ENCODE measurements around the gene PRPF38B.

PRPF38B gene

DNA sequence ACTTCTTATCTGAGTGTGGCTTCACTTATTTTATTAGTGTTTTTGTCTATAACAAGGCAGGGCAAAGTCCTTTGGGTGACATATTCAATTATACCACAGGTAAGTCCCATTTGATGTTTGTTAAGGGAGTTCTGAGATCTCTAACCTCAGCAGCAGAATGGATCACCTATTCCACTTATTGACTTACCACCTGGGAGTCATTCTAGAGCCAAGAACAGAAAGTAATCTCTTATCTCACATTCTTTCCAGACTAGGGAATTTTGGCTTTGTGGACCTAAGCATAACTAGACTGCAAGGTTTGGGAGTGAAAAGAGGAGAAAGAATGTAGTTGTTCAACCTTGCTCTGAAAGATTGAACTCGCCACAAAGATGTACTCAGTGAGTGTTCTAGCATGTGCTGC lies 33.8 kb downstream of the PRPF38B start:
- TF ChIP-seq, protein P1, sequence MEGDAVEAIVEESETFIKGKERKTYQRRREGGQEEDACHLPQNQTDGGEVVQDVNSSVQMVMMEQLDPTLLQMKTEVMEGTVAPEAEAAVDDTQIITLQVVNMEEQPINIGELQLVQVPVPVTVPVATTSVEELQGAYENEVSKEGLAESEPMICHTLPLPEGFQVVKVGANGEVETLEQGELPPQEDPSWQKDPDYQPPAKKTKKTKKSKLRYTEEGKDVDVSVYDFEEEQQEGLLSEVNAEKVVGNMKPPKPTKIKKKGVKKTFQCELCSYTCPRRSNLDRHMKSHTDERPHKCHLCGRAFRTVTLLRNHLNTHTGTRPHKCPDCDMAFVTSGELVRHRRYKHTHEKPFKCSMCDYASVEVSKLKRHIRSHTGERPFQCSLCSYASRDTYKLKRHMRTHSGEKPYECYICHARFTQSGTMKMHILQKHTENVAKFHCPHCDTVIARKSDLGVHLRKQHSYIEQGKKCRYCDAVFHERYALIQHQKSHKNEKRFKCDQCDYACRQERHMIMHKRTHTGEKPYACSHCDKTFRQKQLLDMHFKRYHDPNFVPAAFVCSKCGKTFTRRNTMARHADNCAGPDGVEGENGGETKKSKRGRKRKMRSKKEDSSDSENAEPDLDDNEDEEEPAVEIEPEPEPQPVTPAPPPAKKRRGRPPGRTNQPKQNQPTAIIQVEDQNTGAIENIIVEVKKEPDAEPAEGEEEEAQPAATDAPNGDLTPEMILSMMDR (IDR thresholded peaks at IDR 0.05; ENCODE audit: insufficient read depth, low read length, missing control alignments), result no peak
- DNase-seq (ENCODE audit: low read depth, low spot score), result no peak
- H3K4me3 ChIP-seq (ENCODE audit: low read depth, low read length), result no peak overlapping the region
- POLR2A ChIA-PET, result no interaction called here
- CTCF ChIA-PET, result no interaction called here

DNA sequence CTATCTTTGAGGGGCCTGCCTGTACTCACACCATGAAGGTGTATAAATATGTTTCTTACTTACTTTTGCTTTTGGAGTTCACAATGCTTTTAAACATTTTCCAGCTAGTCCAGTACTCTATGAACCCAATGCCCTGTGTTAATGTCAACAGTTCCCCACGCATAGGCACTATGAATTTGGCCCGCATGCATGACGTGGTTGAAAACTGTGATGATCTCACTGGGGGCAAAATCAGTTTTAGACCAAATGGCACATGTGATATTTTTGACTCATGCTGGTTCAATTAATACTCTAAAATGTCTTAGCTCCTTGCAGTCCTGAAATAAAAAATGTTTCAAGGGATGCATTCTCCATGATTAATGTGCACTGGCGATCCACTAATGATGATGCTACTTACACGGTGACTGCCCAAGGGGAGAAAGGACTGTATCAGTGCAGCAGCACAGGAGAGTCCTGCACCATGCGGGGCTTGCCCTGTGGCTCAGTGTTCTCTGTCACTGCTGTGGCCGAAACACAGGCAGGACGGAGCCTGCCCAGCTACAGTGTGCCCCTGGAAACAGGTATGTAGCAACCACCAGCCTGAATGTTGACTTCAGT lies 36.3 kb downstream of the PRPF38B start:
- no peak overlapping the region for H3K4me3 ChIP-seq (ENCODE audit: low read depth, low read length)
- TF ChIP-seq, protein P1 (IDR thresholded peaks at IDR 0.05; ENCODE audit: insufficient read depth, low read length, missing control alignments), result no peak
- CTCF ChIA-PET, result interaction anchor here (1.0 kb wide), 1 partner anchor 12 kb away, joined by 3 read pairs; no protein-coding TSS in a partner anchor
- POLR2A ChIA-PET, result no interaction called here
- no peak for DNase-seq (ENCODE audit: low read depth, low spot score)

GRCh38 chr1:108729481-108729880 lies 37.4 kb downstream of the PRPF38B start:
- no peak overlapping the region for H3K4me3 ChIP-seq (ENCODE audit: low read depth, low read length)
- no peak for DNase-seq (ENCODE audit: low read depth, low spot score)
- CTCF ChIA-PET, result interaction anchor here (1.2 kb wide), 1 partner anchor 16 kb away, joined by 3 read pairs; no protein-coding TSS in a partner anchor
- POLR2A ChIA-PET, result interaction anchor here (0.6 kb wide), 1 partner anchor 38 kb away, joined by 3 read pairs; the partner anchor contains the start of gene PRPF38B
- TF ChIP-seq, protein P1 (IDR thresholded peaks at IDR 0.05; ENCODE audit: insufficient read depth, low read length, missing control alignments), result no peak

DNA sequence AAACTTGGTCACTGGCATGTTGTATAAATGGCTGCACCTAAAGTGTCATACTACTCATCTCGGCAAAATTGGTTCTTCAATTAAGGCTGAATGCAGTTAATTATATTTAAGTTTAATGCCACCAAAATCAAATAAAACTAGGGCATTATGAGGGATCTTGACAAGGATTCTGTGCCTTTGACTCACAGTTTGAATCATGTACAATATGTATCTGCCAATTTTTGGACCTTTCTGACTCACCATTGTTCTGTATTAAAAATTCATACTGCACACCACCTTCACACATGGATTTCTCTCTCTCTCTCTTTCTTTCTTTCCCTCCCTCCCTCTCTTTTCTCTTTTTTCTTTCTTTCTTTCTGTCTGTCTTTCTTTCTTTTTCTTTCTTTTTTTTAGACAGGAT lies 40.3 kb downstream of the PRPF38B start:
- no peak overlapping the region for H3K4me3 ChIP-seq (ENCODE audit: low read depth, low read length)
- CTCF ChIA-PET, result interaction anchor here (0.7 kb wide), 1 partner anchor 9 kb away, joined by 3 read pairs; no protein-coding TSS in a partner anchor
- no peak for DNase-seq (ENCODE audit: low read depth, low spot score)
- POLR2A ChIA-PET, result no interaction called here
- TF ChIP-seq, protein P1 (IDR thresholded peaks at IDR 0.05; ENCODE audit: insufficient read depth, low read length, missing control alignments), result no peak

DNA sequence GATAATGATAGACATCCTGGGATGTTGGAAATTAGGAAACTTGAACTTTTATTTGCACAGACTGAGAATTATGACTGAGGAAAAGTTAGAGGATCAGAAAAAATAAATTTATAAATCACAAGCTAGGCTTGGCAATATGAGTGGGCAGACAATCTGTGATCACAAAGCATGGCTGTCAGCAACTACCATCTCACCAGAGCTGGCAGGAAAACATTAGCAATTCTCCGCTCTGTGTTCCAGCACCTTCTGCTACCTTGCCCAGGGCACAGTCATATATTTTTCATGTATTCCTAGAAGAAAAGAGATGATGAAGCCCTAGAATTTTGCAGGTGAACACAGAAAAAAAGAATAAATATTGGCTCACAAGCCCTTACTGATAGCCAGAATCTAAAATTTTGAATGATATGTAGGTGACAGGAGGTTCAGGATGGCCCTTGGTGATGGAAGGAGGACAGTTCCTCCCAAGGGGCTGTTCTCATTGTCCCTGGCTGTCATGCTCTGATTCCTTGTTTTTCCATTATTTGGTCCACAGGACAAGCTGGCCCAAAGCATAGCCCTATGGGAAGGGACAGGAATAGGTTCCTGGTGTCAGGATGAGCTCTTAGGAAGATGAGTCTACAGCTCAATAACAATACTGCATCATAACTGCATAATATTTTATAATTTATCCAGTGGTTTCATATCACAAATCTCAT lies 42.2 kb downstream of the PRPF38B start:
- ChIA-PET POLR2A (no interaction called here), CTCF (interaction anchor here (0.9 to 2.2 kb wide), 4 partner anchors 10 to 20 kb away, joined by 3 to 7 read pairs (median 4); no protein-coding TSS in a partner anchor)
- H3K4me3 ChIP-seq (ENCODE audit: low read depth, low read length), result no peak overlapping the region
- no peak for DNase-seq (ENCODE audit: low read depth, low spot score)
- TF ChIP-seq, protein P1 (IDR thresholded peaks at IDR 0.05; ENCODE audit: insufficient read depth, low read length, missing control alignments), result no peak

DNA sequence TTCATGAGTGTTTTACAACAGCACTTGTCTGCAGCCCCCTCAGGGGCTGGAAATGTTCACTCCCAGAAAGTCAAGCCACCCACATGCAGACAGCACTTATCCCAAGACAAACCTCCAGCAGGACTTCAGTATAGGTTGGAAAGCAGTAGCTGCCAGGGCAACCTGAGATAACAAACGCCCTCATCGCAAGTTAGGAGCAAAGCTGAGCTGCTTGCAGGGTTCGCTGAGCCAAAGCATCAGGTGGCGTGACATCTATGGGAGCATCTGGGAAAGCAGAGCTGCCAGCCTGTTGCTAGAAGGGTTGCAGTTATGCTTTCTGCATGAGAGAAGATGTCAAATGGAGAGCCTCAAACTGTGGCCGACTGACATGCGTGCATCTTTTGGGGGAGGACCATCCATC lies 50.1 kb downstream of the PRPF38B start:
- TF ChIP-seq, protein P1 (IDR thresholded peaks at IDR 0.05; ENCODE audit: insufficient read depth, low read length, missing control alignments), result no peak
- H3K4me3 ChIP-seq (ENCODE audit: low read depth, low read length), result no peak overlapping the region
- ChIA-PET CTCF (no interaction called here), POLR2A (interaction anchor here (1.4 kb wide), 1 partner anchor 11 kb away, joined by 3 read pairs; no protein-coding TSS in a partner anchor)
- DNase-seq (ENCODE audit: low read depth, low spot score), result no peak
